HG02763 (cell line): ENCODE results near the gene SERINC1.

Experiments used
- ATAC-seq: cut with Tn5 transposase; IDR thresholded peaks from one replicate; pipeline ENCODE4 v1.9.1; 2021; ENCODE audit warnings: mild to moderate bottlenecking, moderate library complexity; ENCODE audit not compliant: unreplicated experiment

The SERINC1 gene

DNA sequence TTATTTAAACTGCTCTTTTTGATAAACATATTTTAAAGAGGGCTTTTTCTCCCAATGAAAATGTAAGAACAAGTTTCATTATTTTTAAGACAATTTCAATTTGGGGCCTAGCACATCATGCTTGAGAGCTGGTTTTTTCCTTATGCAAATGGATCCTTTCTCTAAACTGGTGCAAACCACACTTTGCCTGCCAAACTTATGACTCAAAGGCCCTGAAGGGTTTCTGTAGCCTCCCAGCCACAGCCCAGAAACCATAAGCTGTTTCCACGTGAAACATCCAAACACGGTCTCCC is 72.6 kb downstream of the SERINC1 start:
- ATAC-seq: no peak

DNA sequence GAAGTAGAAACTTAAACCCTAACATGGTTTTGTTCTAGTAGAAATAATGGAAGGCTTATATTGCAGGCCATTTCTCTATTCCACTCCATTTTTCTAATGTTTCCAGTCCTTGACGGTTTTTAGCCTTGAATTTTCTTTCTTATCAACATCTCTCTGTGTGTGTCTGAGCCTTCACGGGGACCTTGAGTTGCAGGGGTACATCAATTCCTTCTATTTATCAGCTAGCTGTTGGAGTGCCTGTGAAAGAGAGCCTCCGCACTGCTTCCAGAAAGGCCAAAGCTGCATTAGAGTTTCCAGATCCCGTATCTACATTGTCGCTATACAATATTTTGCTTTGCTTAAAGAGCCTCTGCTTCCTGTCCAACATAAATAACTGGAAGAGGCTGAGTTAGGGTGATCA is 77.6 kb downstream of the SERINC1 start:
- ATAC-seq: no peak

DNA sequence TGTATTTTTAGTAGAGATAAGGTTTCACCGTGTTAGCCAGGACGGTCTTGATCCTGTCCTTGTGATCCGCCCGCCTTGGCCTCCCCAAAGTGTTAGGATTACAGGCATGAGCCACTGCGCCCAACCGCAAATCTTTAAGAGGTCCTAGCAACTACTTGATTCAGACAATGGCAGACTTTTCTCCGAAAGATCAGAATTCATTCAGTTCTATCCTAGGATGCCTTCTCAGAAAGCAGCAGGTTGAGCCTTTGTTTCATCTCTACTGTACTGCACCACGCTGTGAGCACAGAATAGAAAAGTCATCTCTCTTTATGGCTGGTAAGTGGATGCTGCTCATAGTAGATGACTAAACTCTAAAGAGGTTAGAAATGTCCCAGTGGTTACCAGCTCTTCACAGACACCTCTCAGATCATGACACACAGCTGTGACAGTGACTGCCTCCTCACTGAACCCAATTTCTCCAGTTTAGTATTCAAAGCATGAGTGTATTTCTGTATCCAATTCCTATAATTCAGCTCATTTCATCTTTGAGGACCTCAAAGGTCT is 78.2 kb downstream of the SERINC1 start:
- peak; percentile 45 for ATAC-seq
